ENCODE data around the gene MEGF11.

- no peak for TF ChIP-seq GATA3 (IDR thresholded peaks at IDR 0.05; ENCODE audit: low read depth, low read length)
- no peak for TF ChIP-seq GATA2 (IDR thresholded peaks at IDR 0.05; ENCODE audit: low read depth, low read length)
These were observed 122.3 kb downstream of the MEGF11 start for GRCh38 chr15:66131200-66131599.
